ENCODE measurements around the gene CCDC149.

Gene CCDC149

GRCh38 chr4:24772952-24773351 lies 139.9 kb downstream of the CCDC149 start:
- TF ChIP-seq CTCF (IDR thresholded peaks at IDR 0.05; ENCODE audit: low read depth, low read length) = no peak
- no peak overlapping the region for H3K4me3 ChIP-seq (ENCODE audit: low read depth, low read length)

GRCh38 chr4:24772061-24772705 lies 140.7 kb downstream of the CCDC149 start:
- TF ChIP-seq CTCF (IDR thresholded peaks at IDR 0.05; ENCODE audit: low read depth, low read length) = no peak
- H3K4me3 ChIP-seq (ENCODE audit: low read depth, low read length) = no peak overlapping the region

GRCh38 chr4:24771241-24771640 lies 141.6 kb downstream of the CCDC149 start:
- no peak overlapping the region for H3K4me3 ChIP-seq (ENCODE audit: low read depth, low read length)
- no peak for TF ChIP-seq CTCF (IDR thresholded peaks at IDR 0.05; ENCODE audit: low read depth, low read length)

- H3K4me3 ChIP-seq (ENCODE audit: low read depth, low read length) = no peak overlapping the region
- no peak for TF ChIP-seq CTCF (IDR thresholded peaks at IDR 0.05; ENCODE audit: low read depth, low read length)
These were observed 142.2 kb downstream of the CCDC149 start for GRCh38 chr4:24770667-24771066.

- TF ChIP-seq CTCF (IDR thresholded peaks at IDR 0.05; ENCODE audit: low read depth, low read length) = no peak
- H3K4me3 ChIP-seq (ENCODE audit: low read depth, low read length) = no peak overlapping the region
These were observed 142.7 kb downstream of the CCDC149 start for GRCh38 chr4:24770032-24770584.

- no peak for TF ChIP-seq CTCF (IDR thresholded peaks at IDR 0.05; ENCODE audit: low read depth, low read length)
- no peak overlapping the region for H3K4me3 ChIP-seq (ENCODE audit: low read depth, low read length)
These were observed 143.3 kb downstream of the CCDC149 start for GRCh38 chr4:24769571-24769970.

GRCh38 chr4:24768604-24769003 lies 144.2 kb downstream of the CCDC149 start:
- TF ChIP-seq CTCF (IDR thresholded peaks at IDR 0.05; ENCODE audit: low read depth, low read length) = no peak
- H3K4me3 ChIP-seq (ENCODE audit: low read depth, low read length) = no peak overlapping the region

All from WI38 (cell line).